GM12801 (cell line): ENCODE measurements around the gene PLXNC1.

Experiments
- TF ChIP-seq, protein P1 (sequence below): IDR thresholded peaks from one replicate; pipeline ENCODE4 v1.5.1; 2011; ENCODE audit warnings: control low read depth; ENCODE audit not compliant: insufficient read length; ENCODE audit errors: extremely low read depth

The PLXNC1 gene

GRCh38 chr12:94308612-94309011 is 160.2 kb downstream of the PLXNC1 start:
- TF ChIP-seq, protein P1, sequence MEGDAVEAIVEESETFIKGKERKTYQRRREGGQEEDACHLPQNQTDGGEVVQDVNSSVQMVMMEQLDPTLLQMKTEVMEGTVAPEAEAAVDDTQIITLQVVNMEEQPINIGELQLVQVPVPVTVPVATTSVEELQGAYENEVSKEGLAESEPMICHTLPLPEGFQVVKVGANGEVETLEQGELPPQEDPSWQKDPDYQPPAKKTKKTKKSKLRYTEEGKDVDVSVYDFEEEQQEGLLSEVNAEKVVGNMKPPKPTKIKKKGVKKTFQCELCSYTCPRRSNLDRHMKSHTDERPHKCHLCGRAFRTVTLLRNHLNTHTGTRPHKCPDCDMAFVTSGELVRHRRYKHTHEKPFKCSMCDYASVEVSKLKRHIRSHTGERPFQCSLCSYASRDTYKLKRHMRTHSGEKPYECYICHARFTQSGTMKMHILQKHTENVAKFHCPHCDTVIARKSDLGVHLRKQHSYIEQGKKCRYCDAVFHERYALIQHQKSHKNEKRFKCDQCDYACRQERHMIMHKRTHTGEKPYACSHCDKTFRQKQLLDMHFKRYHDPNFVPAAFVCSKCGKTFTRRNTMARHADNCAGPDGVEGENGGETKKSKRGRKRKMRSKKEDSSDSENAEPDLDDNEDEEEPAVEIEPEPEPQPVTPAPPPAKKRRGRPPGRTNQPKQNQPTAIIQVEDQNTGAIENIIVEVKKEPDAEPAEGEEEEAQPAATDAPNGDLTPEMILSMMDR, result no peak

- TF ChIP-seq, protein P1, result no peak
These were observed 161.0 kb downstream of the PLXNC1 start for GRCh38 chr12:94309373-94309772.

GRCh38 chr12:94312378-94312777 is 164.0 kb downstream of the PLXNC1 start:
- TF ChIP-seq, protein P1, result no peak

- TF ChIP-seq, protein P1, result no peak
These were observed 169.8 kb downstream of the PLXNC1 start for GRCh38 chr12:94318181-94318580.

GRCh38 chr12:94320109-94320508 is 171.7 kb downstream of the PLXNC1 start:
- TF ChIP-seq, protein P1, result no peak

DNA sequence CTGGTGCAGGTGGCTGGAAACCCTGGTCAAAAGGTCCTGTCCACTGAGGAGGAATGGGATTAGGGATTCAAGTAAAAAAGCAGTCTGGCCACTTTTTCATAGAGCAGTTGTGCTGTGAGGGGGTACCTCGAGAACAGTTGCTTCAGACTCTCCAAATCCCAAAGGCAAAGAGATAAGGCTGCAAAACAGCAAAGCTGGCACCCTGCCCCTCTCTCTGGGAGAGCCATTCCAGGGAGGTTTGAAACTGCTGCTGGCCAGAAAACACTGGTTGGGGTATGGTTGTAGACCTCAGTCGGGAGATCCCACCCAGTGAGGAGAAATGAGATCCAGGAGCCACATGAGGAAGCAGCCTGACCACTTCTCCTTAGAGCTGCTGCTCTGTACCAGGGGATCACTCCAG is 174.0 kb downstream of the PLXNC1 start:
- TF ChIP-seq, protein P1, result no peak

DNA sequence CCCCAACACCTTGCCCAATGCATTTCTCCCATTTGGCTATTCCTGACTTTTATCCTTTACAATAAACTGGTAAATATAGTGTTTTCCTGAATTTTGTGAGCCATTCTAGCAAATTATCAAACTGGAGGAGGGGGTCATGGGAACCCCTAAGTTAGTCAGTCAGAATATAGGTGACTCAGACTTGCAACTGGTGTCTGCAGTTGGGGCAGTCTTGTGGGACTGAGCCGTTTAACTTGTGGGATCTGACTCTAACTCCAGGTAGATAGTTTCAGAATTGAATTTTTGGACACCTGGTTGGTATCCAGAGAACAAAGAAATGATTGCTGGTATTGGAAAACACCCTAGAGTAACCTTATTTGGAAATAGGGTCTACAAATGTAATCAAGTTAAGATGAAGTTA is 177.9 kb downstream of the PLXNC1 start:
- TF ChIP-seq, protein P1, result no peak

GRCh38 chr12:94326727-94327126 is 178.3 kb downstream of the PLXNC1 start:
- TF ChIP-seq, protein P1, result no peak
